Measurements from ENCODE around the gene KLK10. TPM values are rescaled to one million over a fixed set of nuclear protein-coding genes. Genes with fewer than 3 reads are reported as not detected.

Gene KLK10
- total RNA-seq, 1 donor: 0.27 TPM

DNA sequence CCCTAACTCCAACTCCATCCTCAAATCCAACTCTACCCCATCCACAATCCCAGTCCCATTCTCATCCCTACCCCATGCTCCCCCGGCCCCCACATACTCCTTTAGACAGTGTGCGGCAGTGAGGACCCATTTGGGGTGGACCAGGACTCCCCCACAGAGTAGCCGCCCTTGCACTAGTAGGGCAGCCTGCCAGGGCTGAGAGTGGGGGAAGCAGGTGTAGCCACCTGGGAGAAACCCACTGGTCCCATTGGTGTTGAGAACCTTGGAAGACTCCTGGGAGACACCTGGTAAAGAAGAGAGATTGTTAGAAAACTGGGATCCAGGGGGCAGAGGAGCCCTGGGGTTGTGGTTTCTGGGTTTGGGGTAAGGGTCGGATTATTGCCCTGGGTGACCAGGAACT lies 40.8 kb upstream of the KLK10 start:
- DNase-seq (ENCODE audit: low read depth): no peak
- TF ChIP-seq, protein P1, sequence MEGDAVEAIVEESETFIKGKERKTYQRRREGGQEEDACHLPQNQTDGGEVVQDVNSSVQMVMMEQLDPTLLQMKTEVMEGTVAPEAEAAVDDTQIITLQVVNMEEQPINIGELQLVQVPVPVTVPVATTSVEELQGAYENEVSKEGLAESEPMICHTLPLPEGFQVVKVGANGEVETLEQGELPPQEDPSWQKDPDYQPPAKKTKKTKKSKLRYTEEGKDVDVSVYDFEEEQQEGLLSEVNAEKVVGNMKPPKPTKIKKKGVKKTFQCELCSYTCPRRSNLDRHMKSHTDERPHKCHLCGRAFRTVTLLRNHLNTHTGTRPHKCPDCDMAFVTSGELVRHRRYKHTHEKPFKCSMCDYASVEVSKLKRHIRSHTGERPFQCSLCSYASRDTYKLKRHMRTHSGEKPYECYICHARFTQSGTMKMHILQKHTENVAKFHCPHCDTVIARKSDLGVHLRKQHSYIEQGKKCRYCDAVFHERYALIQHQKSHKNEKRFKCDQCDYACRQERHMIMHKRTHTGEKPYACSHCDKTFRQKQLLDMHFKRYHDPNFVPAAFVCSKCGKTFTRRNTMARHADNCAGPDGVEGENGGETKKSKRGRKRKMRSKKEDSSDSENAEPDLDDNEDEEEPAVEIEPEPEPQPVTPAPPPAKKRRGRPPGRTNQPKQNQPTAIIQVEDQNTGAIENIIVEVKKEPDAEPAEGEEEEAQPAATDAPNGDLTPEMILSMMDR (IDR thresholded peaks at IDR 0.05; ENCODE audit: insufficient read depth, low read length): no peak

DNA sequence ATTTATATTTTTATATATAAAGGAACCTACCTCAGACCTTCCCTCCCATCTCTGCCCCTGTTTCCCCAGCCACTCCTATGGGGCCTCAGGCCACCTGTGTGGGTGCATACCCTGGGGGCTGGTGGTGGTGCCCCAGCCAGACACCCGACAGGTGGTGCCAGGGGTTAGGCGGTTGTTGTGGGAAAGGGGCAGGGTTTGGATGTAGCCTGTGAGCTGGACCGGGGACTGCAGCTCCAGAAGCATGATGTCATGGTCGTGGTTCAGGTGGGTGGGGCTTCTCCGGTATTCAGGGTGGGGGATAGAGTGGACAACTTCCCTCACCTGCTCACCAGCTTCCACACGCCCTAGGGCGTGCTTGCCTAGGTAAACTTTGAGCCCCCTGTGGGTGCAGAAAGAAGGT lies 40.2 kb upstream of the KLK10 start:
- TF ChIP-seq, protein P1 (IDR thresholded peaks at IDR 0.05; ENCODE audit: insufficient read depth, low read length): no peak
- no peak for DNase-seq (ENCODE audit: low read depth)
- no peak overlapping the region for H3K4me3 ChIP-seq (ENCODE audit: low read depth, low read length)

More for the DNA sequence above, 40.8 kb upstream of the KLK10 start:
- no peak overlapping the region for H3K4me3 ChIP-seq (ENCODE audit: low read depth, low read length)

DNA sequence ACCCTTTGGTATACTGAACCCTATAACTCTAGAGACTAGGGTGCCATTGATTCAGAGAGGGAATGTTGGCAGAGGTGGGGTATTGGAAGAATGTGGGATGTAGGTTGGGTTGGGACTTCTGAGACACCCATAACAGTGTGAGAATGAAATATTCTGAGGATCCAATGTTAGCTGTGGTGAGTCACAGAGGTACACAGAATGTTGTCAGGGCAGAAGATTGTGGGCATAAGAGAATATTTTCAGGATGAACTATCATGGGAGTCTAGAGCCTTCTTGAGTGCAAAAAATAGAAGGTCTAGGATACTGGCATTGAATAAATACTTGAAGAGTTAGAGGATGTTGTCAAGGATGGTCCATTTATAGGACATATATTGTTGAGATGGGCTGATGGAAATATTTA lies 36.4 kb upstream of the KLK10 start:
- no peak for DNase-seq (ENCODE audit: low read depth)
- TF ChIP-seq, protein P1 (IDR thresholded peaks at IDR 0.05; ENCODE audit: insufficient read depth, low read length): no peak

DNA sequence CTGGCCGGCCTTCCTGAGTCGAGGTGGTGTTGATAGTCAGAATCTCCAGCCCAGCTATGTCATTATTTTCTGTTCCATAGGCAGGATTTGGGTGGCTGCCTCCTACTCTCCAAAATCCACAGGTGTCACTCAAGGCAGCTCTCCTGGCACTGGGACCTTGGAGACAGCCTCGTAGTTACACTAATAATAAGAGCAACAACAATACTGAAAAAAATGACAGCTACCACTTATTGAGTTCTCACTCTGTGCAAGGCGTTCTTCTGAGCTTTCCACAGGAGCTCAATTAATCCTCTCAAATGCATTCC lies 27.5 kb upstream of the KLK10 start:
- no peak for DNase-seq (ENCODE audit: low read depth)
- H3K4me3 ChIP-seq (ENCODE audit: low read depth, low read length): no peak overlapping the region
- TF ChIP-seq, protein P1 (IDR thresholded peaks at IDR 0.05; ENCODE audit: insufficient read depth, low read length): no peak

More for the DNA sequence above, 36.4 kb upstream of the KLK10 start:
- no peak overlapping the region for H3K4me3 ChIP-seq (ENCODE audit: low read depth, low read length)

DNA sequence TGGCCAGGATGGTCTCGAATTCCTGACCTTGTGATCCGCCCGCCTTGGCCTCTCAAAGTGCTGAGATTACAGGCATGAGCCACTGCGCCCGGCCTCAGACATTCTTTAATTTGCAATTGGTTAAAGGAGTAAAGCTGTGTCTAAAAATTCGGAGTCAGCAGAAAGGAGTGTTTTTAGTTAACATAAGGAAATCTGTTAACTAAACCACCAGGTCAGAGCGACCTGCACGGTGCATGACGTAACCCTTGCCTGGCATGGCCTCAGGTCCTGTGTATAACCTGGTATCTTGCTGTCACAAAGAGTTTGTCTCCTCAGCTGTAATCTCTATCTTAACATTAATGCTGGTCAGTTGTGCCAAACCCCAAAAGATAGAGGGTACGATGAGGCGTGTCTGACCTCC lies 24.8 kb upstream of the KLK10 start:
- H3K4me3 ChIP-seq (ENCODE audit: low read depth, low read length): no peak overlapping the region
- no peak for DNase-seq (ENCODE audit: low read depth)
- TF ChIP-seq, protein P1 (IDR thresholded peaks at IDR 0.05; ENCODE audit: insufficient read depth, low read length): no peak

DNA sequence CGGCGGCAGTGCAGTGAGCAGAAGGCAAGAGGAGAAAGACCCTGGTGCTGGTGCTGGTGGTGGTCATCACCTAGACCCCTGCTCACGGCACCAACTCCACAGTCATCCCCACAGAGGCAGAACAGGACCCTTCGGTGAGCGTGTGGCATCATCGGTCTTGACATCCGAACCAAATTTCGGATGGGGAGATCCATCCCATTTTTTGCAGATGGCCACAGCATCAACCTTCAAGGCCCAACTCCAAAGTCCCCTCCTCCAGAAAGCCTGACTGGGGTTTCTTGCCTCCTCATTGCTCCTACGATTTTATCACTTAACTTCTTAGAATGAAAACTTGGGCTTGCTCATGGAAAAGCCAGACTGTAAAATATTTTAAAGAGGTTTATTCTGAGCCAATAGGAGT lies 24.0 kb upstream of the KLK10 start:
- TF ChIP-seq, protein P1 (IDR thresholded peaks at IDR 0.05; ENCODE audit: insufficient read depth, low read length): no peak
- H3K4me3 ChIP-seq (ENCODE audit: low read depth, low read length): no peak overlapping the region
- no peak for DNase-seq (ENCODE audit: low read depth)

DNA sequence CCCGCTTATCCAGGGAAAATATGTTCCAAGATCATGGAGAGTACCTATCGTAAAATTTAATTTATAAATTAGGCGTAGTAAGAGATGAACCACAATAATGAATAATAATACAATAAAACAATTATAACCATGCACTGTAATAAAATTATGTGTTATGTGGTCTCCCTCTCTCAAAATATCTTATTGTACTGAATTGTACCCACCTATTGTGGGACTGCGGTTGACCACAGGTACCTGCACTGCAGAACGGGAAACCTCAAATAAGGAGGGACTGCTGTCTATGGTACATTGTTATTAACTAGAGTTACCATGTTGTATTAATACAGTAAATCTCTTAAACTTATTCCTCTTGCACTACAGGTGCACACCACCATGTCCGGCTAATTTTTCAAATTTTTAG lies 20.6 kb upstream of the KLK10 start:
- DNase-seq (ENCODE audit: low read depth): no peak
- TF ChIP-seq, protein P1 (IDR thresholded peaks at IDR 0.05; ENCODE audit: insufficient read depth, low read length): no peak
- H3K4me3 ChIP-seq (ENCODE audit: low read depth, low read length): no peak overlapping the region

Measured in fibroblast of the aortic adventitia (primary cell).